Vagina (tissue), 2 donors: ENCODE results near the gene ARID1B.

Source experiments
- CTCF ChIP-seq, 3 experiments: fragments of 450-650 bp in 2 of 3; fragments of 200-600 bp in 1 of 3; sonication (generic) in 1 of 3; IDR thresholded peaks; one replicate each; pipeline ENCODE4 v1.5.1; 2017 to 2019; ENCODE audit warnings: antibody characterized with exemption in 3 of 3, mild to moderate bottlenecking in 2 of 3, moderate library complexity in 2 of 3
- POLR2A ChIP-seq, 2 donors: fragments of 450-650 bp; IDR thresholded peaks; one replicate each; pipeline ENCODE4 v1.6.1; 2017; ENCODE audit warnings: antibody characterized with exemption in 2 of 2, mild to moderate bottlenecking in 2 of 2, moderate library complexity in 2 of 2
- POLR2AphosphoS5 ChIP-seq, 2 donors: sonication (generic); formaldehyde crosslinking; IDR thresholded peaks; one replicate each; pipeline ENCODE4 v1.9.0; 2017; ENCODE audit warnings: antibody characterized with exemption in 2 of 2, mild to moderate bottlenecking in 2 of 2, low read depth in 1 of 2; ENCODE audit not compliant: insufficient read depth in 1 of 2

GRCh38 chr6:156914181-156914580, 137.0 kb downstream of the ARID1B start:
- no peak for TF ChIP-seq CTCF (IDR thresholded peaks at IDR 0.05)
- no peak for TF ChIP-seq POLR2A (IDR thresholded peaks at IDR 0.05)
- TF ChIP-seq POLR2AphosphoS5 (IDR thresholded peaks at IDR 0.05; ENCODE audit: insufficient read depth in 1 of 2, low read depth in 1 of 2) = no peak
